HepG2 (cell line): ENCODE data around the gene RASAL3. TPM values are rescaled to one million over a fixed set of nuclear protein-coding genes. Genes with fewer than 3 reads are reported as not detected.

Experiments
- ATAC-seq: fragments of 200-7000 bp; cut with Tn5 transposase; 3 replicates; pipeline ENCODE4 v1.9.1; 2020; ENCODE audit warnings: mild to moderate bottlenecking, moderate library complexity
- BruUV-seq: library from RNA; stranded (reverse); fragments of 400-500 nt; replicated peaks from 2 replicates; lab custom pipeline; 2021; lab: Mats Ljungman, UMichigan
- CTCF ChIA-PET: fragments of 300-600 bp; formaldehyde crosslinking; extraction: SDS; loops from one replicate; lab custom pipeline; 2021; ENCODE audit warnings: low total read pairs, inconsistent platforms, low intra/inter-chr PET ratio; lab: Yijun Ruan, JAX
- POLR2A ChIA-PET: fragments of 350-600 bp; sonication (Branson Sonifier 250); formaldehyde crosslinking; loops from one replicate; lab custom pipeline; 2020; ENCODE audit warnings: antibody characterized with exemption, inconsistent platforms; lab: Yijun Ruan, JAX
- DNase-seq: peaks from one replicate; pipeline ENCODE4 v3.0.0-alpha.2; 2015; ENCODE audit warnings: low spot score
- FAIRE-seq: peaks from 3 replicates; lab custom pipeline; 2011; peaks lifted over from hg19 to GRCh38; lab: Jason Lieb, UNC
- H2AFZ ChIP-seq: one replicate; pipeline ENCODE4 v1.6.1; 2011; ENCODE audit warnings: low read length, inconsistent platforms
- H3K27ac ChIP-seq: fragments of 300-600 bp; 3 replicates; pipeline ENCODE4 v1.8.0; 2011; ENCODE audit warnings: mixed run types, mild to moderate bottlenecking, mixed read lengths, low read length, inconsistent platforms; ENCODE audit not compliant: insufficient read depth; ENCODE audit errors: extremely low read length
- H3K27me3 ChIP-seq, 2 experiments: fragments of 200-600 bp in 1 of 2; 2 replicates in 1 of 2; 3 replicates in 1 of 2; pipeline versions ENCODE4 v1.6.0 to v1.8.0; 2011; ENCODE audit warnings: low read length in 2 of 2, mild to moderate bottlenecking in 2 of 2, moderate library complexity in 2 of 2, inconsistent platforms in 1 of 2; ENCODE audit not compliant: insufficient read depth in 2 of 2, control insufficient read depth in 1 of 2
- H3K36me3 ChIP-seq, 2 experiments: fragments of 200-600 bp in 1 of 2; replicated peaks in 1 of 2; 2 replicates in 1 of 2; 3 replicates in 1 of 2; pipeline versions ENCODE4 v1.5.1 to v1.8.0; 2011; ENCODE audit warnings: low read length in 2 of 2, inconsistent platforms in 1 of 2; ENCODE audit not compliant: insufficient read depth in 2 of 2, control insufficient read depth in 1 of 2
- H3K4me1 ChIP-seq: 2 replicates; pipeline ENCODE4 v1.5.1; 2012; ENCODE audit warnings: low read length, inconsistent platforms; ENCODE audit not compliant: insufficient read depth
- H3K4me2 ChIP-seq: 2 replicates; pipeline ENCODE4 v1.6.0; 2011; ENCODE audit warnings: low read depth, low read length, inconsistent platforms
- H3K4me3 ChIP-seq, 3 experiments: fragments of 200-600 bp in 1 of 3; sonication (generic), shearing (Covaris generic) in 1 of 3; replicated peaks in 1 of 3; 2 replicates each; pipeline ENCODE4 v1.5.1; 2011 to 2016; ENCODE audit warnings: low read length in 3 of 3, inconsistent platforms in 2 of 3, low read depth in 2 of 3, mild to moderate bottlenecking in 2 of 3, control low read depth in 1 of 3, mixed read lengths in 1 of 3; ENCODE audit not compliant: insufficient read depth in 1 of 3
- H3K79me2 ChIP-seq: one replicate; pipeline ENCODE4 v1.6.1; 2011; ENCODE audit warnings: low read length, inconsistent platforms; ENCODE audit not compliant: insufficient read depth
- H3K9ac ChIP-seq: 2 replicates; pipeline ENCODE4 v1.6.0; 2011; ENCODE audit warnings: mild to moderate bottlenecking, low read depth, low read length, inconsistent platforms; ENCODE audit not compliant: insufficient read depth
- H3K9me3 ChIP-seq: 2 replicates; pipeline ENCODE4 v1.5.1; 2012; ENCODE audit warnings: mild to moderate bottlenecking, low read length
- H4K20me1 ChIP-seq: 2 replicates; pipeline ENCODE4 v1.6.0; 2011; ENCODE audit warnings: inconsistent platforms, mild to moderate bottlenecking, low read length, moderate library complexity; ENCODE audit not compliant: insufficient read depth
- CAMTA2 ChIP-seq: sonication (generic); formaldehyde crosslinking; IDR thresholded peaks from 2 replicates; pipeline ENCODE4 v1.4.0; 2020; ENCODE audit warnings: mild to moderate bottlenecking, missing genetic modification reagents, borderline replicate concordance
- KMT2A ChIP-seq: sonication (generic); formaldehyde crosslinking; IDR thresholded peaks from 2 replicates; pipeline ENCODE4 v1.4.0; 2020; ENCODE audit warnings: missing genetic modification reagents
- NR1H2 ChIP-seq: sonication (generic); formaldehyde crosslinking; IDR thresholded peaks from 2 replicates; pipeline ENCODE4 v1.8.1; 2022; ENCODE audit warnings: low read depth, missing genetic modification reagents, borderline replicate concordance
- ZBTB20 ChIP-seq: sonication (generic); formaldehyde crosslinking; IDR thresholded peaks from 2 replicates; pipeline ENCODE4 v1.8.1; 2023; ENCODE audit warnings: missing genetic modification reagents, low read depth, mild to moderate bottlenecking, borderline replicate concordance
- WGBS: methylation state at CpG from one replicate; pipeline ENCODE4 v1.1.6; 2017; ENCODE audit warnings: low lambda C conversion rate; 5-methylcytosine and 5-hydroxymethylcytosine counted together
- in situ Hi-C: cut with HindIII; loops from 2 replicates; pipeline ENCODE4 v1.10.0; 2017; ENCODE audit warnings: low pct_unique_long_range_greater_than_20kb; ENCODE audit not compliant: extremely low pct_ligation_motif_present
- intact Hi-C: fragments of 100-400 bp; cut with micrococcal nuclease; formaldehyde crosslinking; loops from one replicate; pipeline ENCODE4 v1.10.0; 2022; ENCODE audit not compliant: unreplicated experiment
- polyA plus RNA-seq, 8 experiments: library from polyadenylated mRNA; depleted of rRNA in 3 of 8; stranded (reverse) in 7 of 8; unstranded in 1 of 8; fragments of >200 nt; fragmentation: Illumina TruSeq in 4 of 8; extraction: Trizol in 4 of 8; gene quantifications; 2 replicates each; pipeline versions ENCODE4 v1.2.1 to v1.2.3, GENCODE V29; 2011 to 2016; ENCODE audit warnings: low read depth in 4 of 8, missing spikeins in 1 of 8, mixed read lengths in 1 of 8; ENCODE audit not compliant: insufficient read depth in 1 of 8
- total RNA-seq, 5 experiments: library from RNA; depleted of rRNA; stranded (reverse); fragments of >200 nt; fragmentation: Illumina TruSeq; extraction: Trizol; gene quantifications; 2 replicates each; pipeline ENCODE4 v1.2.3, GENCODE V29; 2016; ENCODE audit warnings: low read depth in 1 of 5

Gene RASAL3
- total and polyA plus RNA-seq, 2 of the 13 experiments (the other 11 are each of a cell fraction or from before 2014, with no cell fraction given): not detected

DNA sequence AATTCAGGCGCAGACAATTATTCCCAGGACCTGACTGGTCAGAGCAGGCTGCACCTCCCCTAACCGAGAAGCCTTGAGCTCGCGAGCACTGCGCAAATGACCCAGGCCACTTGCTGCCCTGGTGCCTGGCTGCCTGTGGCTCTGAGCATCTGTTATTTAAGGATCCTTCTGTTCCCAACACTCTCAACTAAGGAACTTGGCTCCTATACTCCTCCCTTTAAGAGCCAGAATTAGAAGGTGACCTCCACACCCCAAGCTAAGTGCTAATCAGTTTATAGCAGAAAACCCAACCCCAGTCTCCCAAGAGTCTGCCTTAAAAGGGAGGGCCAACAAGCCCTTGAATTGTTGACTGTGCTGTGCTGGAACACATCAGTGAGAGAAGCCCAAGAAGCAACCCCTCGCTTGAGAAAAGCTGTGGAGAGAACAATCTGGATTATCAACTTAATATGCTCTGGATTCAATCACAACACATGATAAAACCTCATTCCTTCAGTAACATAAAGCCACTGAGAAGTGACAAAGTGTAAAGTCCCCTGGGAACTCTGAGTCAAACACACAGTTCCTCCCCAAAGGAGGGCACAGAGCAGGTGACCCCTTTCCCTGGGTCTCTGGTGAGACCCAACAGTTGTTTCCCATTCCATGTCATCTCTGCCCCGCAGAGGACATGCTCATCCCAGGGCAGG is 60.1 kb downstream of the RASAL3 start:
- ATAC-seq (no peak), DNase-seq (no peak), FAIRE-seq (no peak)
- in situ Hi-C loops: no loop called here
- Histone ChIP-seq H4K20me1 (peaks cover 18% of the 10 kb centered on the region), H3K9ac (no peak overlapping the region), H3K36me3 (peaks cover 39 to 78% of the 10 kb centered on the region in 2 experiments), H3K4me2 (no peak overlapping the region), H3K27me3 (no peaks in the 10 kb centered on the region), H3K79me2 (peaks cover 74% of the 10 kb centered on the region), H3K4me1 (peaks cover 7% of the 10 kb centered on the region), H3K4me3 (no peak overlapping the region), H3K27ac (no peak overlapping the region), H3K9me3 (no peaks in the 10 kb centered on the region), H2AFZ (no peak overlapping the region)
- intact Hi-C loops: no loop called here
- WGBS: 98% methylated on average over 6 of the region's 7 CpGs
- BruUV-seq: no TSS peak
- CTCF ChIA-PET: no interaction called here
- no peak for TF ChIP-seq NR1H2
- POLR2A ChIA-PET: interaction anchor here (1.9 kb wide), 1 partner anchor 15 kb away, joined by 5 read pairs; the partner anchor contains the start of gene AKAP8L

DNA sequence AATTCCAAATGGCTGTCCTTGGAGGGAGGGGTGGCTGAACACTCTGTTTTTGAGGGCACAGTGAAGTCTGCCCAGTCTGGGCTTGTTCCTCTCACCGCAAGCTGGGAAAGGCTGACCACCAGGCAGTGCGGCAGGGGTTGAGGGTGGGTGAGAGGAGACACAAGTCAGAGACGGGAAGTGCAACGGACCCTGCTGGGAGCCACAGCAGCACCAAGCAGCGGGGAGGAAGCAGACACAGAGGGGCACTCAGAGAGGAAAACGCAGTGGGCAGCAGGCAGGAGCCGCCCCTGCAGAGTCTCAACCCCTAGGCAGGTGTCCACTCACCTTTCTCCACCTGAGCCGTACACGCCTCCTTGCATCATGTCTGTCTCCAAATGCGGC is 61.2 kb downstream of the RASAL3 start:
- no peak overlapping the region for H2AFZ ChIP-seq
- peaks cover 7% of the 10 kb centered on the region for H3K4me1 ChIP-seq
- in situ Hi-C loops: no loop called here
- no peak for ATAC-seq
- WGBS: 97% methylated on average over 10 of the region's 10 CpGs
- TF ChIP-seq ZBTB20 (CRISPR knock-in tag) (no peak), KMT2A (CRISPR knock-in tag) (no peak), CAMTA2 (CRISPR knock-in tag) (no peak)
- BruUV-seq: no TSS peak
- H3K4me2 ChIP-seq: no peak overlapping the region
- H3K27me3 ChIP-seq: no peaks in the 10 kb centered on the region
- CTCF ChIA-PET: no interaction called here
- no peak overlapping the region for H3K4me3 ChIP-seq
- POLR2A ChIA-PET: no interaction called here
- no peak for DNase-seq
- H3K9me3 ChIP-seq: no peaks in the 10 kb centered on the region
- FAIRE-seq: no peak
- H3K36me3 ChIP-seq: peaks cover 42 to 81% of the 10 kb centered on the region in 2 experiments
- peaks cover 65% of the 10 kb centered on the region for H3K79me2 ChIP-seq
- no peak overlapping the region for H3K9ac ChIP-seq
- no peak overlapping the region for H3K27ac ChIP-seq
- intact Hi-C loops: no loop called here
- peaks cover 18% of the 10 kb centered on the region for H4K20me1 ChIP-seq
